B cell (primary cell): ENCODE results near the gene NTRK2. TPM values are rescaled to one million over a fixed set of nuclear protein-coding genes. Genes with fewer than 3 reads are reported as not detected.

Source experiments
- ATAC-seq: fragments of 200-7000 bp; cut with Tn5 transposase; one replicate; pipeline ENCODE4 v1.10.0; 2021; ENCODE audit warnings: low read depth, mild to moderate bottlenecking, moderate number of reproducible peaks, moderate library complexity
- CTCF ChIA-PET: fragments of 350-600 bp; sonication (Branson Sonifier 250); formaldehyde crosslinking; loops from one replicate; lab custom pipeline; 2021; ENCODE audit warnings: antibody characterized with exemption, inconsistent platforms; lab: Charles Lee
- POLR2A ChIA-PET: fragments of 350-600 bp; sonication (Branson Sonifier 250); formaldehyde crosslinking; loops from one replicate; lab custom pipeline; 2021; ENCODE audit warnings: antibody characterized with exemption; lab: Charles Lee
- DNase-seq: peaks from one replicate; pipeline ENCODE4 v3.0.0; 2013
- H2AFZ ChIP-seq: 2 replicates; pipeline ENCODE4 v1.6.1; 2012; ENCODE audit warnings: mild to moderate bottlenecking, low read depth, low read length; ENCODE audit not compliant: insufficient read depth, poor library complexity, severe bottlenecking
- H3K27ac ChIP-seq, 2 donors: 1 replicate in 1 of 2; 2 replicates in 1 of 2; pipeline ENCODE4 v1.5.1; 2012 to 2013; ENCODE audit warnings: low read length in 2 of 2, mild to moderate bottlenecking in 2 of 2, moderate library complexity in 1 of 2
- H3K27me3 ChIP-seq, 4 experiments: fragments of 200-600 bp in 1 of 4; sonication (generic) in 1 of 4; replicated peaks in 1 of 4; 1 replicate in 2 of 4; 2 replicates in 2 of 4; pipeline versions ENCODE4 v1.6.1 to v1.7.0; 2013 to 2016; ENCODE audit warnings: low read length in 3 of 4, mild to moderate bottlenecking in 2 of 4, mixed read lengths in 1 of 4, moderate library complexity in 1 of 4; ENCODE audit not compliant: insufficient read depth in 4 of 4, control insufficient read depth in 3 of 4; ENCODE audit errors: control extremely low read depth in 1 of 4
- H3K36me3 ChIP-seq, 2 experiments: replicated peaks in 1 of 2; 1 replicate in 1 of 2; 2 replicates in 1 of 2; pipeline versions ENCODE4 v1.6.1 to v1.7.1; 2013; ENCODE audit warnings: low read length in 1 of 2; ENCODE audit not compliant: insufficient read depth in 2 of 2, control insufficient read depth in 1 of 2; ENCODE audit errors: control extremely low read depth in 1 of 2, extremely low read depth in 1 of 2
- H3K4me1 ChIP-seq, 2 donors: fragments of 200-600 bp in 1 of 2; sonication (generic) in 1 of 2; 1 replicate in 1 of 2; 2 replicates in 1 of 2; pipeline versions ENCODE4 v1.5.1 to v1.6.1; 2013 to 2017; ENCODE audit warnings: low read length in 2 of 2; ENCODE audit not compliant: control insufficient read depth in 2 of 2, insufficient read depth in 2 of 2
- H3K4me2 ChIP-seq: replicated peaks from 2 replicates; pipeline ENCODE3; 2012; ENCODE audit warnings: mild to moderate bottlenecking, low read depth, low read length; ENCODE audit not compliant: poor library complexity, severe bottlenecking
- H3K4me3 ChIP-seq, 5 experiments: fragments of 200-600 bp in 1 of 5; sonication (generic) in 1 of 5; 1 replicate in 3 of 5; 2 replicates in 2 of 5; pipeline versions ENCODE4 v1.5.1 to v1.7.0; 2011 to 2016; ENCODE audit warnings: low read length in 4 of 5, mild to moderate bottlenecking in 4 of 5, low read depth in 2 of 5, control low read depth in 1 of 5, moderate library complexity in 1 of 5; ENCODE audit not compliant: insufficient read depth in 1 of 5; ENCODE audit errors: control extremely low read depth in 1 of 5, extremely low read depth in 1 of 5
- H3K79me2 ChIP-seq: fragments of 200-600 bp; sonication (generic); one replicate; pipeline ENCODE4 v1.6.0; 2016; ENCODE audit warnings: low read length; ENCODE audit not compliant: control insufficient read depth, insufficient read depth
- H3K9ac ChIP-seq: fragments of 200-600 bp; sonication (generic); 2 replicates; pipeline ENCODE4 v1.6.1; 2017; ENCODE audit warnings: mild to moderate bottlenecking, low read length, moderate library complexity
- H3K9me3 ChIP-seq, 3 donors: one replicate each; pipeline versions ENCODE4 v1.6.1 to v1.7.1; 2013; ENCODE audit warnings: low read length in 2 of 3; ENCODE audit not compliant: control insufficient read depth in 2 of 3, insufficient read depth in 1 of 3; ENCODE audit errors: control extremely low read depth in 1 of 3
- H4K20me1 ChIP-seq: 2 replicates; pipeline ENCODE4 v1.6.0; 2012; ENCODE audit warnings: mild to moderate bottlenecking, low read length; ENCODE audit not compliant: insufficient read depth, control insufficient read depth, poor library complexity, severe bottlenecking
- H3K27ac Mint-ChIP-seq: one replicate; pipeline ENCODE4 v1.8.0; 2021; ENCODE audit warnings: mixed read lengths
- H3K27me3 Mint-ChIP-seq: one replicate; pipeline ENCODE4 v1.8.0; 2021; ENCODE audit warnings: mixed read lengths
- H3K4me1 Mint-ChIP-seq: one replicate; pipeline ENCODE4 v1.8.0; 2021; ENCODE audit warnings: mixed read lengths
- H3K4me3 Mint-ChIP-seq: one replicate; pipeline ENCODE4 v1.8.0; 2021; ENCODE audit warnings: mixed read lengths
- H3K9me3 Mint-ChIP-seq: one replicate; pipeline ENCODE4 v1.8.0; 2022; ENCODE audit warnings: mixed read lengths; ENCODE audit not compliant: insufficient read depth
- CTCF ChIP-seq: fragments of 200-600 bp; IDR thresholded peaks from one replicate; pipeline ENCODE4 v1.8.0; 2022; ENCODE audit warnings: antibody characterized with exemption, mild to moderate bottlenecking
- EZH2 ChIP-seq: IDR thresholded peaks from 2 replicates; pipeline ENCODE4 v1.6.1; 2012; ENCODE audit warnings: borderline replicate concordance, low read depth, mild to moderate bottlenecking, moderate library complexity, low read length; ENCODE audit not compliant: insufficient read depth, poor library complexity, severe bottlenecking
- WGBS: methylation state at CpG from one replicate; pipeline ENCODE4 v1.1.5; 2013; ENCODE audit warnings: missing lambda C conversion rate; ENCODE audit not compliant: insufficient coverage; 5-methylcytosine and 5-hydroxymethylcytosine counted together
- intact Hi-C: fragments of 100-400 bp; cut with micrococcal nuclease; formaldehyde crosslinking; loops from one replicate; pipeline ENCODE4 v1.10.0; 2022
- polyA plus RNA-seq: library from polyadenylated mRNA; depleted of rRNA; stranded (reverse); fragments of >200 nt; gene quantifications from 2 replicates; pipeline ENCODE4 v1.2.3, GENCODE V29; 2012
- total RNA-seq, 2 donors: library from RNA; stranded (reverse); fragments of 120-200 nt in 1 of 2; gene quantifications; 1 replicate in 1 of 2; 2 replicates in 1 of 2; pipeline versions ENCODE4 v1.2.3 to v1.2.4, GENCODE V29; 2013 to 2022

The NTRK2 gene
- total and polyA plus RNA-seq, 2 donors (not counting 1 experiment from before 2014, with no cell fraction given), result 0.03 to 0.10 TPM

DNA sequence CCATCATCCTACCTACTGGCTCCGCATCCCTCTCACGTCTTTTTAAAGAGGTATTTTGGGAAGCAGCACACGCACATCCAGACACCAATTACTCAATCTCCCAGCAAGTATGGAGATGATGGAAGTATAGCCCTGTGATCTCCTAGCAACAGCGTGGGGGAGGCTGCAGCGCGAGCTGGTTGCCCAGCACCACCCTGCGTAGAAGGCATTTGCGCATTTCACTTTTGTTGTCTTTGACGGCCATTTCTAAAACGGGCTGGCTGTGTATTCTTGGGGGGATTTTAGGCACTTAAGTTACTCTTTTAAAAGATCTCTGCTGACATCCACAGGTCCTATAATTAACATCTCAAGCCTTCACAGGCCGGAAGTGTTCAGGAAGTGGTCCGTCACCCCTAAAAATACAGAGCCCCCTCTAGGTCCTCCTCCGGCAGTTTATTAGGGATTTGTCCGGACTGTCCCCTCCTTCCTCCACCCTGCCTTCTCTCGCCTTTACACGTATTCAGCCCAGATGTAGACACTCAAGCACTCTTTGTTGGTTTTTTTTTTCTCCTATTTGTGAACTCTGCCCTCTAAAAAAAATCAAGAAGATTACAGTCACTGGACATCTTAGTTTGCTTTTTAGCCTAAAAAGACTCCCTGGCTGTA is 371.4 kb downstream of the NTRK2 start:
- no peak for TF ChIP-seq CTCF
- TF ChIP-seq EZH2, result no peak
- CTCF ChIA-PET, result no interaction called here
- H3K27me3 ChIP-seq, result peaks cover 0 to 3% (median 0%) of the 10 kb centered on the region in 4 experiments
- no peak overlapping the region for H3K9ac ChIP-seq
- no peak overlapping the region for H2AFZ ChIP-seq
- H3K4me1 ChIP-seq, result no peaks in the 10 kb centered on the region
- no peaks in the 10 kb centered on the region for H3K4me1 Mint-ChIP-seq
- no peak overlapping the region for H3K4me3 Mint-ChIP-seq
- H3K79me2 ChIP-seq, result no peaks in the 10 kb centered on the region
- POLR2A ChIA-PET, result no interaction called here
- H3K9me3 Mint-ChIP-seq, result no peaks in the 10 kb centered on the region
- H3K4me2 ChIP-seq, result no peak overlapping the region
- WGBS, result 38% methylated on average over 8 of the region's 16 CpGs
- H3K27ac ChIP-seq, result no peak overlapping the region
- intact Hi-C loops, result no loop called here
- no peaks in the 10 kb centered on the region for H3K36me3 ChIP-seq
- H3K27ac Mint-ChIP-seq, result no peak overlapping the region
- ATAC-seq (no peak), DNase-seq (no peak)
- H3K9me3 ChIP-seq, result peaks cover 0 to 4% (median 0%) of the 10 kb centered on the region in 3 donors
- no peak overlapping the region for H3K4me3 ChIP-seq
- no peaks in the 10 kb centered on the region for H4K20me1 ChIP-seq
- no peaks in the 10 kb centered on the region for H3K27me3 Mint-ChIP-seq

DNA sequence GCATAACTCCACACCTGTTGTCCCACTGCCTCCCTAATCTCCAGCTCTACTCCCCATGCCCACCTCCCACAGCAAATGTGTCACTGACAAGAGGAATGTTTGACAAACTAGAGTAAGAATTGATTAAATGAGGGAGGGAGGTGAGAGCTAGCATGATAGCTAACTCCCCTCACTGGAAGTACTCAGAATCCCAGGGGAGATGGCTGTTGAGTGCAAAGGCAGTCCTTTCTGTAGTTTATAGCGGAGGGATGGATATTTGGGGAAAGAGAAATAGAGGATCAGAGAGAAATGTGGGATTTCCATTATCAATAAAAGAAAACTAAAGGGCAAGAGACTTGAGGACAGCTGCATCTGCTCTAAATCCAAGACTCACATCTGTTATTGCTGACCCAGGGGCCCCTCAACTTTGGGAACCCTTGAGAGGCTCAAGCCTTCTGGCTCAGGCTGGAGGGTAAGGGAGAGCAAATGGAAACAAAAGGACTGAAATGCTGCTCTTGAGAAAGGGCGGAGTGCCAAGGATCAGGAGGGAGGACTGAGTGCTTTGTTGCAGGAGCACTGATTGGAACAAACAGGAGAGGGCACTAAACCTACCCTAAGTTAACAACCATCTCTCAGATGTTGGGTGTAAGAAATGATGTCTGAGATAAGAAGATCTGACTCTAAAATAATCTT is 372.1 kb downstream of the NTRK2 start:
- H3K9me3 Mint-ChIP-seq, result no peaks in the 10 kb centered on the region
- DNase-seq (no peak), ATAC-seq (no peak)
- H3K4me1 Mint-ChIP-seq, result no peaks in the 10 kb centered on the region
- WGBS, result no CpG with 5 or more reads among the region's 2 CpGs
- H3K4me3 Mint-ChIP-seq, result no peak overlapping the region
- Histone ChIP-seq H3K27me3 (peaks cover 0 to 3% (median 0%) of the 10 kb centered on the region in 4 experiments), H3K79me2 (no peaks in the 10 kb centered on the region), H2AFZ (no peak overlapping the region), H3K4me2 (no peak overlapping the region), H3K4me1 (no peaks in the 10 kb centered on the region), H3K4me3 (no peak overlapping the region), H3K36me3 (no peaks in the 10 kb centered on the region), H4K20me1 (no peaks in the 10 kb centered on the region), H3K9me3 (peaks cover 0 to 4% (median 0%) of the 10 kb centered on the region in 3 donors), H3K27ac (no peak overlapping the region), H3K9ac (no peak overlapping the region)
- no peaks in the 10 kb centered on the region for H3K27me3 Mint-ChIP-seq
- TF ChIP-seq EZH2, result no peak
- TF ChIP-seq CTCF, result no peak
- CTCF ChIA-PET, result no interaction called here
- intact Hi-C loops, result no loop called here
- POLR2A ChIA-PET, result no interaction called here
- no peak overlapping the region for H3K27ac Mint-ChIP-seq
